ENCODE results near the gene TEKT5.
A peak's percentile ranks its signal among the peaks of the same experiment; 100 is the strongest.

TEKT5 gene

GRCh38 chr16:10606607-10607006 lies 88.1 kb downstream of the TEKT5 start:
- DNase-seq, result no peak

GRCh38 chr16:10605636-10606035 lies 89.1 kb downstream of the TEKT5 start:
- DNase-seq, result no peak

GRCh38 chr16:10601444-10602408 lies 93.0 kb downstream of the TEKT5 start:
- no peak for DNase-seq

- no peak for DNase-seq
Measured at GRCh38 chr16:10600782-10601443, 93.8 kb downstream of the TEKT5 start.

- no peak for DNase-seq
Measured at GRCh38 chr16:10599626-10600025, 95.1 kb downstream of the TEKT5 start.

- no peak for DNase-seq
Measured at GRCh38 chr16:10598157-10598556, 96.6 kb downstream of the TEKT5 start.

- DNase-seq, result no peak
Measured at GRCh38 chr16:10597187-10597601, 97.5 kb downstream of the TEKT5 start.

GRCh38 chr16:10594312-10594950 lies 100.3 kb downstream of the TEKT5 start:
- no peak for DNase-seq

GRCh38 chr16:10592611-10593010 lies 102.1 kb downstream of the TEKT5 start:
- DNase-seq, result no peak

- no peak for DNase-seq
Measured at GRCh38 chr16:10590342-10590741, 104.4 kb downstream of the TEKT5 start.

GRCh38 chr16:10589109-10589508 lies 105.6 kb downstream of the TEKT5 start:
- no peak for DNase-seq

GRCh38 chr16:10587622-10588021 lies 107.1 kb downstream of the TEKT5 start:
- DNase-seq, result no peak

- no peak for DNase-seq
Measured at GRCh38 chr16:10584981-10585438, 109.7 kb downstream of the TEKT5 start.

GRCh38 chr16:10583269-10583668 lies 111.5 kb downstream of the TEKT5 start:
- no peak for DNase-seq

GRCh38 chr16:10581507-10581906 lies 113.2 kb downstream of the TEKT5 start:
- DNase-seq, result no peak

- DNase-seq, result no peak
Measured at GRCh38 chr16:10580883-10581247, 113.9 kb downstream of the TEKT5 start.

GRCh38 chr16:10579965-10580882 lies 114.5 kb downstream of the TEKT5 start, which contains the start of gene EMP2:
TSS of gene EMP2 (minus strand) at chr16:10580598. CDS start at chr16:10547617, 32,981 bp downstream.
- DNase-seq, result peak in 1 of 2 experiments; percentile 4

- DNase-seq, result no peak
Measured at GRCh38 chr16:10579575-10579964, 115.2 kb downstream of the TEKT5 start.

GRCh38 chr16:10578474-10579316 lies 116.0 kb downstream of the TEKT5 start:
- no peak for DNase-seq

All from activated CD4-positive, alpha-beta T cell treated with anti-CD3 and anti-CD28 coated beads, Interleukin-2, amount 50 U/mL, for 48 hours (primary cell).